Neural progenitor cell (in vitro differentiated cells): ENCODE results near the gene PLEKHF1.

Source experiments
- EZH2 ChIP-seq: fragments of 200-600 bp; sonication (generic); IDR thresholded peaks from 2 replicates; pipeline ENCODE4 v1.6.1; 2017; ENCODE audit warnings: antibody characterized with exemption, mild to moderate bottlenecking, moderate library complexity
- EZH2phosphoT487 ChIP-seq: fragments of 200-600 bp; sonication (generic); IDR thresholded peaks from 2 replicates; pipeline ENCODE4 v1.6.1; 2017; ENCODE audit warnings: antibody characterized with exemption
- TF ChIP-seq, protein P1 (sequence below): fragments of 200-600 bp; sonication (generic); IDR thresholded peaks from 2 replicates; pipeline ENCODE4 v1.5.1; 2017; ENCODE audit warnings: antibody characterized with exemption, mild to moderate bottlenecking

DNA sequence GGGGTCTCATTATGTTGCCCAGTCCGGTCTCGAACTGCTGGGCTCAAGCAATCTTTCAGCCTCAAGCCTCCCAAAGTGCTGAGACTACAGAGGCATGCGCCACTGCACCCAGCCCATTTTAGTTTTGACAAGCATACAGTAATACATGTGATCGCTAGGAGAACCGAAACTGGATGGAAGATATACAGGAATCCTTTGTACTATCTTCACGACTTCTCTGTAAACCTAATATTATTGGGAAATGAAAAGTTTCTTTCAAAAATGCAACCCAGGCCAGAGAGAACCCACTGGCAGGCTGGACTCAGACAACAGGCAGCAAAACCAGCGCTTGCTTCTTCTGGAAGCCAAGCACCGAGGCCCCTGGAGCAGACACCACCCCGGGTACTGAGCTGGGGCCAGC lies 40.4 kb downstream of the PLEKHF1 start:
- TF ChIP-seq EZH2phosphoT487: no peak
- TF ChIP-seq, protein P1, sequence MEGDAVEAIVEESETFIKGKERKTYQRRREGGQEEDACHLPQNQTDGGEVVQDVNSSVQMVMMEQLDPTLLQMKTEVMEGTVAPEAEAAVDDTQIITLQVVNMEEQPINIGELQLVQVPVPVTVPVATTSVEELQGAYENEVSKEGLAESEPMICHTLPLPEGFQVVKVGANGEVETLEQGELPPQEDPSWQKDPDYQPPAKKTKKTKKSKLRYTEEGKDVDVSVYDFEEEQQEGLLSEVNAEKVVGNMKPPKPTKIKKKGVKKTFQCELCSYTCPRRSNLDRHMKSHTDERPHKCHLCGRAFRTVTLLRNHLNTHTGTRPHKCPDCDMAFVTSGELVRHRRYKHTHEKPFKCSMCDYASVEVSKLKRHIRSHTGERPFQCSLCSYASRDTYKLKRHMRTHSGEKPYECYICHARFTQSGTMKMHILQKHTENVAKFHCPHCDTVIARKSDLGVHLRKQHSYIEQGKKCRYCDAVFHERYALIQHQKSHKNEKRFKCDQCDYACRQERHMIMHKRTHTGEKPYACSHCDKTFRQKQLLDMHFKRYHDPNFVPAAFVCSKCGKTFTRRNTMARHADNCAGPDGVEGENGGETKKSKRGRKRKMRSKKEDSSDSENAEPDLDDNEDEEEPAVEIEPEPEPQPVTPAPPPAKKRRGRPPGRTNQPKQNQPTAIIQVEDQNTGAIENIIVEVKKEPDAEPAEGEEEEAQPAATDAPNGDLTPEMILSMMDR: no peak
- no peak for TF ChIP-seq EZH2
